OCI-LY3 (cell line): ENCODE data around the gene SMIM36.

Experiments
- CTCF ChIP-seq: fragments of 200-600, 300-600 bp; sonication (generic); IDR thresholded peaks from 2 replicates; pipeline ENCODE4 v1.5.1; 2014; ENCODE audit warnings: antibody characterized with exemption, low read length, low read depth
- EZH2phosphoT487 ChIP-seq: fragments of 200-600 bp; shearing (Covaris generic); IDR thresholded peaks from 2 replicates; pipeline ENCODE4 v1.6.1; 2018; ENCODE audit warnings: antibody characterized with exemption, mixed run types, low read depth

- TF ChIP-seq CTCF = no peak
- no peak for TF ChIP-seq EZH2phosphoT487
Observed at GRCh38 chr17:55462711-55463110, 48.5 kb downstream of the SMIM36 start.
